Rectal smooth muscle tissue (tissue), 1 donor: ENCODE measurements around the gene CFTR.

Source experiments
- H3K27ac ChIP-seq: one replicate; pipeline ENCODE4 v1.7.0; 2013; ENCODE audit warnings: low read depth, low read length, inconsistent platforms
- H3K27me3 ChIP-seq: one replicate; pipeline ENCODE4 v1.7.0; 2013; ENCODE audit warnings: low read length; ENCODE audit not compliant: control insufficient read depth, insufficient read depth
- H3K36me3 ChIP-seq: one replicate; pipeline ENCODE4 v1.7.0; 2013; ENCODE audit warnings: low read length; ENCODE audit not compliant: control insufficient read depth, insufficient read depth
- H3K4me1 ChIP-seq: one replicate; pipeline ENCODE4 v1.7.0; 2013; ENCODE audit warnings: low read length; ENCODE audit not compliant: control insufficient read depth, insufficient read depth
- H3K4me3 ChIP-seq: one replicate; pipeline ENCODE4 v1.7.0; 2013; ENCODE audit warnings: low read length
- H3K9ac ChIP-seq: one replicate; pipeline ENCODE4 v1.7.0; 2013; ENCODE audit warnings: low read length

Gene CFTR

GRCh38 chr7:117715784-117716445, 236.1 kb downstream of the CFTR start:
- no peak overlapping the region for H3K9ac ChIP-seq
- no peaks in the 10 kb centered on the region for H3K27me3 ChIP-seq
- H3K4me1 ChIP-seq: no peaks in the 10 kb centered on the region
- no peak overlapping the region for H3K27ac ChIP-seq
- H3K4me3 ChIP-seq: no peak overlapping the region
- no peaks in the 10 kb centered on the region for H3K36me3 ChIP-seq

GRCh38 chr7:117716707-117717299, 237.0 kb downstream of the CFTR start:
- H3K4me3 ChIP-seq: no peak overlapping the region
- H3K27ac ChIP-seq: no peak overlapping the region
- no peaks in the 10 kb centered on the region for H3K4me1 ChIP-seq
- no peaks in the 10 kb centered on the region for H3K36me3 ChIP-seq
- no peak overlapping the region for H3K9ac ChIP-seq
- H3K27me3 ChIP-seq: no peaks in the 10 kb centered on the region

DNA sequence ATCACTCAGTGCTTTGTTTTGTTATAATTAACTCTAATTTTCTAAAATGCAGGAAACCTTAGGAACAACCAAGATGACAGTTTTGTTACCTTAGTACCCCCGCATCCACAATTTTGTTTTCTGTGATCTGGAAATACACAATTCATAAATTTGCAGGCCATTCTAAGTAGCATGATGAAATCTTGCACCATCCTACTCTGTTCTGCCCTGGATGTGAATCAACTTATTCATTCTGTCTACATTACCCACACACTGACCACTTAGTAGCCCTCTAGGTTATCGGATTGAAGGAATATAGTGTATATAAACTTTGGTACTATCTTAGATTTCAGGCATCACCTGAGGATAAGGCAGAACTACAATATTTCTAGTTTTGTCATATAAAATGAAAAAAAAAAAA, 237.5 kb downstream of the CFTR start:
- Histone ChIP-seq H3K4me3 (no peak overlapping the region), H3K4me1 (no peaks in the 10 kb centered on the region), H3K27ac (no peak overlapping the region), H3K27me3 (no peaks in the 10 kb centered on the region), H3K36me3 (no peaks in the 10 kb centered on the region), H3K9ac (no peak overlapping the region)
